Activated CD8-positive, alpha-beta memory T cell treated with anti-CD3 and anti-CD28 coated beads, Interleukin-2, amount 10 ng/mL, durations not matched to agents 7 days and 5 days (primary cell): Measurements from ENCODE around the gene PRELID3B. TPM values are rescaled to one million over a fixed set of nuclear protein-coding genes. Genes with fewer than 3 reads are reported as not detected.

Experiments
- ATAC-seq: fragments of 150-1000 bp; cut with Tn5 transposase; one replicate; pipeline ENCODE4 v1.10.0; 2021; ENCODE audit warnings: moderate library complexity
- CTCF ChIA-PET: fragments of 350-600 bp; sonication (Branson Sonifier 250); formaldehyde crosslinking; loops from one replicate; lab custom pipeline; 2021; ENCODE audit warnings: antibody characterized with exemption; lab: Charles Lee
- DNase-seq: peaks from one replicate; pipeline ENCODE4 v3.0.0-alpha.2; 2020
- H3K27ac Mint-ChIP-seq: one replicate; pipeline ENCODE4 v1.8.0; 2021; ENCODE audit warnings: mild to moderate bottlenecking, mixed read lengths
- H3K27me3 Mint-ChIP-seq: one replicate; pipeline ENCODE4 v1.8.0; 2021; ENCODE audit warnings: mixed read lengths
- H3K36me3 Mint-ChIP-seq: one replicate; pipeline ENCODE4 v1.8.0; 2021; ENCODE audit warnings: mild to moderate bottlenecking, mixed read lengths
- H3K4me1 Mint-ChIP-seq: one replicate; pipeline ENCODE4 v1.8.0; 2021; ENCODE audit warnings: mixed read lengths
- H3K4me3 Mint-ChIP-seq: one replicate; pipeline ENCODE4 v1.8.0; 2021; ENCODE audit warnings: mild to moderate bottlenecking, moderate library complexity, mixed read lengths
- H3K9me3 Mint-ChIP-seq: one replicate; pipeline ENCODE4 v1.8.0; 2022; ENCODE audit warnings: low read depth, mixed read lengths
- total RNA-seq, 2 experiments: library from RNA; stranded (reverse); gene quantifications; one replicate each; pipeline ENCODE4 v1.2.3, GENCODE V29; 2021

The PRELID3B gene
- total RNA-seq, 2 experiments from 2014 or later: 80.4 to 104 TPM

DNA sequence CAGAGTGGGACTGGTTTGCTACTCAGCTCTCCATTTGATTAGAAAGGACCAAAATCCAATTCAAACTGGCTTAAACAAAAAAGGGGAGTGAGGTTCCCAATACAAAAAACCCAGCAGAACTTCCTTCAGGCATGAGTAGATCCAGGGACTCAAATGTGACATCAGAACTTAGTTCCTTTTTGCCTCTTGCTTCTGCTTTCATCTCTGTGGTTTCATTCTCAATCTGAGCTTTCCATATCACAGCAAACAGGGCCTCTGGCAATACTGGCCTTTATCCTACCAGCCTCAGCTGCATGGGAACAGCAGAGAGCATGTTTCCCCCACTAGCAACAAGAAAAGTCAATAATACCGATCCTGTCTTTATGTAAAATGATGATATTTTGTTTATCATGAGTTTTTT, 28.6 kb upstream of the PRELID3B start:
- CTCF ChIA-PET: interaction anchor here (0.7 to 1.1 kb wide), 2 partner anchors 15 to 332 kb away, joined by 3 read pairs; no protein-coding TSS in a partner anchor
- no peaks in the 10 kb centered on the region for H3K36me3 Mint-ChIP-seq
- H3K4me3 Mint-ChIP-seq: no peak overlapping the region
- H3K27me3 Mint-ChIP-seq: peaks cover 63% of the 10 kb centered on the region
- no peak for DNase-seq
- no peak overlapping the region for H3K27ac Mint-ChIP-seq
- peaks cover 16% of the 10 kb centered on the region for H3K4me1 Mint-ChIP-seq
- no peaks in the 10 kb centered on the region for H3K9me3 Mint-ChIP-seq
- no peak for ATAC-seq

DNA sequence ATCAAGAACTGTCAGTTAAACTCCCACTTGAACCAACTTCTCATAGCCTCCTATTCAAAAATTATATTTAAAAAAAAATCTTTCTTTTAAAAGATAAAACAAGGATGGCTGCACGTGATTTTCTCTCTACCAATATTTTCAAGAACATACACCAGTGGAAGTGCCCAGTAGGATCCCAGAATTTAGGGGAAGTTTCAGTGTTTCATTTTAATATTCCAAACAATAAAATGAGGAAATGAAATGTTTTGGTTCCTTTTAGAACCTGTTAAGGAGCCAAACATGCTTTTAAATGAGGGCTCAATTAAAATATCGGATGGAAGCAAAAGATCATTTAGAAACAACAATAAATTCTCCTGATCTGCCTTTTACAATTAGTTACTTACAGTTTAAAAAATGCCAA, 26.4 kb upstream of the PRELID3B start:
- no peaks in the 10 kb centered on the region for H3K4me1 Mint-ChIP-seq
- peaks cover 51% of the 10 kb centered on the region for H3K27me3 Mint-ChIP-seq

DNA sequence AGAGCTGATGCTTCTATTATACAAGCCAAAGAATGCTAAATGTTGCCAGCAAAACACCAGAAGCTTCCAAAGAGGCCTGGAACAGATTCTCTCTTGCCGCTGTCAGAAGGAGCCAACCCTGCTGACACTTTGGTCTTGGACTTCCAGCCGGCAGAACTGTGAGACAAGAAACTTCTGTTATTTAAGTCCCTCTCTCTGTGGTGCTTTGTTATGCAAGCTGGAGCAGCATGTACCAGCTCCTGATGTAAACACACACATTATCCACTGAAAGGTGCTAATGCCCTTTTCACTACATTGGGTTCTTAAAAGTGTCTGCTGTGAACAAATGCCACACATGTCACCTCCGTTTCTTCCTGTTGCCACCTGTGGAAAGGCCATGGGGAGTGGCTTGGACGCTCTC, 25.9 kb upstream of the PRELID3B start:
- Mint-ChIP-seq H3K27ac (no peak overlapping the region), H3K27me3 (peaks cover 51% of the 10 kb centered on the region), H3K4me1 (no peaks in the 10 kb centered on the region), H3K4me3 (no peak overlapping the region), H3K9me3 (no peaks in the 10 kb centered on the region), H3K36me3 (no peaks in the 10 kb centered on the region)
- no peak for DNase-seq
- ATAC-seq: no peak
- CTCF ChIA-PET: no interaction called here

More for the DNA sequence above, 26.4 kb upstream of the PRELID3B start:
- H3K4me3 Mint-ChIP-seq: no peak overlapping the region
- H3K27ac Mint-ChIP-seq: no peak overlapping the region
- H3K36me3 Mint-ChIP-seq: no peaks in the 10 kb centered on the region
- no peaks in the 10 kb centered on the region for H3K9me3 Mint-ChIP-seq
- CTCF ChIA-PET: no interaction called here
- ATAC-seq (no peak), DNase-seq (no peak)

DNA sequence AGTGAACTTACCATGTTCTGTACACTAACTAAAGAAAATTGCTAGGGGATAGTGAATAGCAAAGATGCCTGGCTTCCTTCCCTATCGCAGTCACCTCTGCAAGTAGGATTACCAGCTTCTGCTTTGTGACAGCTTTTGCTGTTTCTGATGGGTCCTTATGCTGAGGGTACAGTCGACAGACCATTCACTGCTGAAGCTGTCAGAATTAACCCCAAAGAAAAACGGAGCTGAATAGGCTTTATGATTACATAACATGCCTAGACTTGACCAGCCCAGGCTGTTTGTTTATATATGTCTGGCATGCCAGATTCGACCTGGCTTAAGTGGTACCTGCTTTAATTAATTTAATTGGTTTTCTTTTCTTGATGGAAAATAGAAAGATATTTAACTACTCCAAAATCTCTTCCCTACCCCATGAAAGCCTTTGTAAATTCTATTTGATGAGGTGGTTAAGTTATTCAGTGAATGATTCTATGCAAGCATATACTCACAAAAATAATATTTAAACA, 21.7 kb upstream of the PRELID3B start:
- Mint-ChIP-seq H3K27ac (no peak overlapping the region), H3K4me1 (no peaks in the 10 kb centered on the region), H3K9me3 (no peaks in the 10 kb centered on the region), H3K36me3 (no peaks in the 10 kb centered on the region), H3K4me3 (no peak overlapping the region), H3K27me3 (peaks cover 44% of the 10 kb centered on the region)
- ATAC-seq (no peak), DNase-seq (no peak)
- CTCF ChIA-PET: interaction anchor here (1.2 kb wide), 1 partner anchor 24 kb away, joined by 4 read pairs; no protein-coding TSS in a partner anchor

DNA sequence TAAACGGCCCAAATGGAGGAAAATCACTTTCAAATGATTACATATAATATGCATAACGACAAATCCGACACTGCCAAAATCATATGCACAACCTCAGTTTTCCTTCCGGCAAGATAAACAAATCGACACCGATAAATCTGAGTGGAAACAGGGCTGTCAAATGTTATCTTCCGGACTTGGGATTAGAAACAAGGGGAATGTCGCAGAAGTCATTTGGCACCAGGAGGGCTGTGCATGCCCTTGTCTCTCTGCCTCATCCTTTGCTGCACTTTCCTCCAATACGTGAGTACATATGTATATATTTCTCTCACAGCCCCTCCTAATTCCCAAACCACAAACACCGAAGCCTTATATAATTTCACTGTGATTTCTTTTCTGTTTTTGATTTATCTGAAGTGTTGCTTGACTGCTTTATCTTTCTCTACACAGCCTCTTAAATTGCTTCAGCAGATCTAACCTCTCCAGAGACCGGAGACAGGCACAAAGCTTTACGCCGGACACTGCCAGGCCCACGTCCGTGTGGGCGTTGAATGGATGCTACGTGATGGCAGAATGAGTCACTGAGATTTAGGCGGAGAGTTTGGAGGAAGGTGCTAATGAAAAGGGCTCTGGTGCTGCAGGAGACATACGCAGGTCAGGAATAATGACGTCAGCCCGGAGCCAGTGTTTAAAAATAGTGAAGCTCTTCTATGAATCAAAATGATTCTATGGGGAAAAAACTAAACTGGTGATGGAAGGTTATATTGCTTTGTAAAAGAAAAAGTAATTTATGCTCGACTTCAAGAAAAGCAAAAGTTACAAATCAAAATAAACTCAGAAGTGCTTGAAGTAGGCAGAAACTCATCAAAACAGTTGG, 21.0 kb upstream of the PRELID3B start:
- H3K4me3 Mint-ChIP-seq: no peak overlapping the region
- H3K9me3 Mint-ChIP-seq: no peaks in the 10 kb centered on the region
- no peaks in the 10 kb centered on the region for H3K36me3 Mint-ChIP-seq
- no peak for ATAC-seq
- CTCF ChIA-PET: no interaction called here
- no peak overlapping the region for H3K27ac Mint-ChIP-seq
- H3K4me1 Mint-ChIP-seq: no peaks in the 10 kb centered on the region
- DNase-seq: no peak
- H3K27me3 Mint-ChIP-seq: peaks cover 44% of the 10 kb centered on the region

DNA sequence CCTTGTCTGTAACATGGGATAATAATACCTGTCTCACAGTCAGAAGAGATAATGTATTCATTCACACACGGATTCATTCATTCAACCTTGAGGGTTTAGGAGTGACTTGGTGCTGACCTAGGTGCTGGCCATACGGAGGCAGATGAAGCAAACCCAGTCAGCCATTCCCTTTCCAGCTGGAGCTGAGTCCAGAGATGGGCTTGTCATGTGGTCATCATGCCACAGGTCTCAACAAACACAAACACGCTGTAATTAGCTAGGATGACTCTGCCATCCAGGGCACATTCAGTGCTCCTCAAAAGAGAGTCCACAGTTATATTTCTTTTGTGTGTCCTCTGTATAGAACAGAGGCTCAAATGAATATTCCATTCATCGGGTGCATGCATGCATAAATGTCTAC, 19.5 kb upstream of the PRELID3B start:
- Mint-ChIP-seq H3K9me3 (no peaks in the 10 kb centered on the region), H3K36me3 (no peaks in the 10 kb centered on the region), H3K4me3 (no peak overlapping the region), H3K27me3 (peaks cover 35% of the 10 kb centered on the region), H3K4me1 (no peaks in the 10 kb centered on the region), H3K27ac (no peak overlapping the region)
- CTCF ChIA-PET: no interaction called here
- no peak for DNase-seq
- no peak for ATAC-seq

DNA sequence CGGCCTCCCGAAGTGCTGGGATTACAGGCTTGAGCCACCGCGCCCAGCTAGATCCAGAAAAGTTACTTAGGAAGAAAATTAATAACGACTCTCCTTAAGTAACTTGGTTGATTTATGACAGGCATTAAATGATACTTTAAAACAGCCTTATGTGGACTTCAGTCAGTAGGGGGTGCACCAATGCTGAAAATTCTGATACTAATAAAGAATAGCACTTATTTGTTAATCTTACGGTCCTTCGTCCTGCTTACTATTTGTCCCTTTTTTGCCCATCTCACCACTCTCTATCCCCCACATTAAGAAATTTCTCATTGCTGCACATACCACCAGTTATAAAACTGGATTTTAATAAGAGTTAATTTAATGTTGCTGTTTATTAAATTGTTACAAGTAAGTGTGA, 12.7 kb upstream of the PRELID3B start:
- CTCF ChIA-PET: interaction anchor here (1.2 kb wide), 1 partner anchor 33 kb away, joined by 3 read pairs; no protein-coding TSS in a partner anchor
- DNase-seq (no peak), ATAC-seq (no peak)
- H3K9me3 Mint-ChIP-seq: no peaks in the 10 kb centered on the region
- no peak overlapping the region for H3K27ac Mint-ChIP-seq
- no peak overlapping the region for H3K4me3 Mint-ChIP-seq
- H3K27me3 Mint-ChIP-seq: peaks cover 51% of the 10 kb centered on the region
- H3K4me1 Mint-ChIP-seq: no peaks in the 10 kb centered on the region
- no peaks in the 10 kb centered on the region for H3K36me3 Mint-ChIP-seq

DNA sequence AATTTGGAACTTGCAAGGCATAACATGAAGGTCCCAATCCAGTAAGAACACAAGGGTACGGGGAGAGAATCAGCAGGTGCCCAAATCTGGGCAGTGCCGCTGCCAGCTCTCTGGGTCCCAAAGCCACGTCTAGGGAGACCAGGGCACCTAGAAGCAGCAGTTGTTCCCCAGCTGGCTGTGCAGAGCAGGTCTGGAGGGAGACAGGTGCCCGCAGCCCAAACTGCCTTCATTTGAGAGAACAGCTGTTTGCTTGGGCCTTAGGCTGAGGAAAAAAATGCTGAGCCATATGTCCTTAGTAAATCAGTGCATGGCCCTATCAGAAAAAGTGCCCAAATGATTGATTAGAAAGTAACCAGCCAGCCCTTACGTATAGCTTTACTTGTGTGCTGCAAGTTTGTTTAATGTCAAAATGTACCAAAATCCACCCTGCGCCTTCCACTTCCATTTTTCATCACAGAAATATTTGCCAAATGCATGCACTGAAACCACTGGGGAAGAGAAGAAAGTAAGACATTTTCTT, 9.1 kb upstream of the PRELID3B start:
- H3K4me3 Mint-ChIP-seq: no peak overlapping the region
- ATAC-seq: no peak
- no peaks in the 10 kb centered on the region for H3K9me3 Mint-ChIP-seq
- no peak overlapping the region for H3K27ac Mint-ChIP-seq
- H3K4me1 Mint-ChIP-seq: peaks cover 10% of the 10 kb centered on the region
- CTCF ChIA-PET: no interaction called here
- no peaks in the 10 kb centered on the region for H3K36me3 Mint-ChIP-seq
- no peak for DNase-seq
- H3K27me3 Mint-ChIP-seq: peaks cover 51% of the 10 kb centered on the region

DNA sequence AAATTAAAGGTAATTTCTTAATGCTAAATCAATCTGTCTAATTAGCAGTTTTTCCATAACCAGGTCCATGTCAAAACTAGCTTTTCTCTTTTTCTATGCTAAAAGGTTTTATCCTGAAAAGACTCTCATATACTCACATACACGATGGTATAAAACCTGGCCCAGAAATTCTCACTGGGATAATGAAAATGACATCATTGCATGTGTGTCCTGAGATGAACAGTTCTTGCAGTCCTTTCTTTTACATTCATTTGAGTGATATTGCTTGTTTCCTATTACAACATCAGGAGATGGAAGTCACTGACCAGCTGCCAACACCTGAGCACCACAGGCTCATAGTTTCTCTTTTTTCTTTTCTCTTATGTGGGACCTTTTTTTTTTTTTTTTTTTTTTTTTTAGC, 7.9 kb upstream of the PRELID3B start:
- peaks cover 10% of the 10 kb centered on the region for H3K4me1 Mint-ChIP-seq
- no peak overlapping the region for H3K27ac Mint-ChIP-seq
- CTCF ChIA-PET: interaction anchor here (0.9 to 1.4 kb wide), 3 partner anchors 32 to 353 kb away, joined by 3 to 4 read pairs (median 3); no protein-coding TSS in a partner anchor
- ATAC-seq (no peak), DNase-seq (no peak)
- no peaks in the 10 kb centered on the region for H3K9me3 Mint-ChIP-seq
- H3K36me3 Mint-ChIP-seq: no peaks in the 10 kb centered on the region
- no peak overlapping the region for H3K4me3 Mint-ChIP-seq
- H3K27me3 Mint-ChIP-seq: peaks cover 42% of the 10 kb centered on the region

DNA sequence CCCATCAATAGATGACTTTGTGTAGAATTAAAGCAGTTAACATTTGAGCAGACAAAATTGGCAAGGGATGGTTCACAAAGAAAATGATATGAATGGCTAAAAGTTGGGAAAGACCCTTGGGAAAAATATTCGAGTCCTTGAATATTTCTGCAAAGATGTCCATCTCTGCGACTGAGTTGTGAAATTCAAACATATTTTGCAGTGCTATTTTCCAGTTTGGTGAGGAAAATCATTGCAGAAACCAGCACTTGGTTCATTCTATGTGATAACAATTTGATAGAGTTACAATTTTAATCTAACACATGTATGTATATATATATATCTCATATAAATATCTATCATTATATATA, 6.1 kb upstream of the PRELID3B start:
- CTCF ChIA-PET: no interaction called here
- no peak for ATAC-seq
- DNase-seq: no peak
- no peaks in the 10 kb centered on the region for H3K9me3 Mint-ChIP-seq
- H3K27ac Mint-ChIP-seq: no peak overlapping the region
- peaks cover 18% of the 10 kb centered on the region for H3K4me1 Mint-ChIP-seq
- peaks cover 33% of the 10 kb centered on the region for H3K27me3 Mint-ChIP-seq
- H3K36me3 Mint-ChIP-seq: no peaks in the 10 kb centered on the region
- H3K4me3 Mint-ChIP-seq: no peak overlapping the region

DNA sequence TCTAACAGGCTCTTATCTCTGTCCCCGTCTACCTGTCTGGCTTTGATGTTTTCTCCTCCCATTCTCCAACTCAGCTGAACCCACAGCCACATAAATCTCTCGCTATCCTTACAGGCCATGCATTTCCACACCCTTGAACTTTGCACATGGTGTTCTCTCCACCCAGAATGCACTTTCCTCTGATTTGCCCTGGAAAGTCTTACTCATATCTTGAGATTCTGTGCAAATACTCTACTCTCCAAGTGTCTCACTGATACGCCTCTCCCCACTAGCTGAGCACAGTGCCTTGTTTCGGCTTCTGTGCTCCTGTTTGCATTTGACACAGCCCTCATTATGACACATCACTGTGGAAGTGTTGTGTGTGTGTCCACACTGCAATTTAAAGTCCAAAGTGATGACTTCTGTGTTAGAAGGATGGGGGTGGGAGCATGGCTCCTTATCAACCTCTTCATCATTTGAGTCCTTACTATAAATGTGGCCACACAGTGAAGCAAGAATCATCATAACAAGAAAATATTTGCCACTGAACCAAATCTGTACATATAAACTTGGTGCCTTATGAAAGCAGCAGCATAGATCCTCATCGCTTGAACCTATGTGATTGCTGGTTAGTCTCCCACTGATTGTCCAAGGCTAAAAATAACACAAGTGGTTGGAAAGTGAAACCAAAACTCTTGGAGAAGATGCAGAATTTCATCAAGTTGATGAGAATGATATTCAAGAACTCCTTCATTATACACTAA, 5.5 kb upstream of the PRELID3B start:
- DNase-seq: no peak
- Mint-ChIP-seq H3K4me3 (no peak overlapping the region), H3K27ac (peak overlapping the region; percentile 22), H3K36me3 (no peaks in the 10 kb centered on the region), H3K27me3 (peaks cover 28% of the 10 kb centered on the region), H3K9me3 (no peaks in the 10 kb centered on the region), H3K4me1 (peaks cover 23% of the 10 kb centered on the region)
- CTCF ChIA-PET: no interaction called here
- peak; percentile 45 for ATAC-seq

DNA sequence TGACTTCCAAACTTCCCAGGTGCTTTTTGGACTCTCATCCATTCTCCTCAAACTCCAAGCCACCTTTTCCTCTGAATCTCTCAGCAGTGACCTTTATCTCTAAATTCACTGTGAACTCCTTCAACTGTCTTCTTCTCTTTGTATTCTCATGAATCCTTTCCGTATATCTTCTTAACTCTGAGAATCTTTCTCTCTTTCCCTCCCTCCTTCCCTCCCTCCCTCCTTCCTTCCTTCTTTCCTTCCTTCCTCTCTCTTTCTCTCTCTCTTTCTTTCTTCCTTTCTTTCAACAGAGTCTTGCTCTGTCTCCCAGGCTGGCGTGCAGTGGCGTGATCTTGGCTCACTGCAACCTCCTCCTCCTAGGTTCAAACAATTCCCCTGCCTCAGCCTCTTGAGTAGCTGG, 4.3 kb upstream of the PRELID3B start:
- no peak overlapping the region for H3K27ac Mint-ChIP-seq
- CTCF ChIA-PET: interaction anchor here (1.9 kb wide), 1 partner anchor 175 kb away, joined by 4 read pairs; no protein-coding TSS in a partner anchor
- H3K9me3 Mint-ChIP-seq: no peaks in the 10 kb centered on the region
- H3K27me3 Mint-ChIP-seq: peaks cover 15% of the 10 kb centered on the region
- H3K4me3 Mint-ChIP-seq: no peak overlapping the region
- no peak for ATAC-seq
- no peak for DNase-seq
- no peaks in the 10 kb centered on the region for H3K36me3 Mint-ChIP-seq
- H3K4me1 Mint-ChIP-seq: peaks cover 26% of the 10 kb centered on the region

DNA sequence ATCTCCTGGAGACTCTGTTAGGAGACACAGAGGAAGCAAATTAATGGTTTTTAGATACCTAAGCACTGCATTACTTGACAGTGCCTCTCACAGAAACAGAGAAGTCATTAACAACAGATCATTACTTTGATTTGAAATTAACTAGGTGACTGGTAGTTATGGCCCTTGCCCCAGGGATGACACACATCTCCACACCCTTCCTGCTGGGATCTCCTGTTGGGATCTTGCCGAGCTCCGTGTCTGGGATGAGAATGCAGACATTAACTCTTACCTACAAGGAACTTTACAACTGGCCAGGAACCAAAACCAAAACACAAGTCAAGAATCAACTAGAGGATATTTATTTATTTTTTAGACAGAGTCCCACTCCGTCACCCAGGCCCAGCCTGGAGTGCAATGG, 2.2 kb upstream of the PRELID3B start:
- no peak for DNase-seq
- H3K27me3 Mint-ChIP-seq: no peaks in the 10 kb centered on the region
- H3K9me3 Mint-ChIP-seq: no peaks in the 10 kb centered on the region
- H3K36me3 Mint-ChIP-seq: peaks cover 15% of the 10 kb centered on the region
- CTCF ChIA-PET: no interaction called here
- H3K27ac Mint-ChIP-seq: no peak overlapping the region
- ATAC-seq: no peak
- H3K4me1 Mint-ChIP-seq: peaks cover 42% of the 10 kb centered on the region
- H3K4me3 Mint-ChIP-seq: no peak overlapping the region
